Stimulated activated naive CD8-positive, alpha-beta T cell treated with anti-CD3 and anti-CD28 coated beads, Interleukin-15, amount 100 ng/mL, for 72 hours (primary cell): ENCODE data around the gene TMED5.

Source experiments
- ATAC-seq: fragments of 150-1000 bp; cut with Tn5 transposase; 2 replicates; pipeline ENCODE4 v1.10.0; 2021; ENCODE audit warnings: mild to moderate bottlenecking, moderate library complexity
- DNase-seq, 2 donors: peaks; one replicate each; pipeline ENCODE4 v3.0.0; 2021 to 2022
- H3K27ac Mint-ChIP-seq, 2 donors: one replicate each; pipeline ENCODE4 v1.8.0; 2022; ENCODE audit warnings: mild to moderate bottlenecking in 2 of 2, mixed read lengths in 2 of 2, moderate library complexity in 2 of 2
- H3K27me3 Mint-ChIP-seq: one replicate; pipeline ENCODE4 v1.8.0; 2022; ENCODE audit warnings: mixed read lengths
- H3K4me1 Mint-ChIP-seq: one replicate; pipeline ENCODE4 v1.8.0; 2022; ENCODE audit warnings: mild to moderate bottlenecking, mixed read lengths
- H3K4me3 Mint-ChIP-seq, 2 donors: one replicate each; pipeline ENCODE4 v1.8.0; 2022; ENCODE audit warnings: mild to moderate bottlenecking in 2 of 2, mixed read lengths in 2 of 2, moderate library complexity in 1 of 2
- H3K9me3 Mint-ChIP-seq, 2 donors: one replicate each; pipeline ENCODE4 v1.8.0; 2022; ENCODE audit warnings: mixed read lengths in 2 of 2

TMED5 gene

DNA sequence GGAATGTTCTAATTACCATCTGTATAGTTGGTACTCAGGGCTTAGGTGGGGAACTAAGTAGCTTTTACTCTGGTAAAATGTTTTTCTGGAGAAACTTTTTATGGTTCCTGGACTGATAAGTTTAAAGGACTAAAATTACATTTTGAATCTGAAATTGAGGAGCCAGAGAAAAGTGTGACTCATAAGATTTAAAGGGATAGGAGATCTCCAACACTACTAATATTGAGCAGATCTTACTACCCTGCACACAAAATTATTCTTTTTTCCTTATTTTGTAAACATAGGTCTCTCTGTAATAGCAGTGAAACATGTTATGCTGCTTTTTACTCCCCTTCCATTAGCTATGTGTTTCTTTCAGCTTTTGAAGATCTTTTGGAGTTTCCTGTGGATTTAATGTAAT, 68.7 kb downstream of the TMED5 start:
- ATAC-seq = no peak
- Mint-ChIP-seq H3K27ac (peak overlapping the region in 1 of 2 donors; percentile 48), H3K4me3 (no peak overlapping the region), H3K27me3 (no peaks in the 10 kb centered on the region), H3K4me1 (peaks cover 29% of the 10 kb centered on the region), H3K9me3 (peaks cover 7 to 22% of the 10 kb centered on the region in 2 donors)
- no peak for DNase-seq

DNA sequence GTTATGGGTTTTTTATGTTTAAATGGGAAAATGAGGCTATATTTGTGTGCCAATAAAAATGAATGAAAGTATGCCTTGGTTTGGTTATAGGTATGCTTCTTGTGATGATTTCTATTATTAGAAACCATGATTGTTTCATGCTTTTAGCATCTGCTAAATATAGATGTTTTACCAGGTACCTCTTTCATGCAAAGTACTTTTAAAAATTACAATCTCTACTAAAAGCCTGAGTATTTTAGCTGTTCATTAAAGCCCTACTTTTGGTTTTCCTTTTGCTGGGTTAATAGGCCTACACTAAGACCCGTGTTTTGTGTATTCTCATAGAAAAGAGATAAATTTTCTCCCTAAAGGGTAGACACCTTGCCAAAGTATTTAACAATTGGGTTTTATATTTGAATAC, 69.1 kb downstream of the TMED5 start:
- DNase-seq = no peak
- no peak for ATAC-seq
- H3K4me3 Mint-ChIP-seq = no peak overlapping the region
- H3K9me3 Mint-ChIP-seq = peaks cover 7 to 25% of the 10 kb centered on the region in 2 donors
- H3K27me3 Mint-ChIP-seq = no peaks in the 10 kb centered on the region
- peaks cover 29% of the 10 kb centered on the region for H3K4me1 Mint-ChIP-seq
- H3K27ac Mint-ChIP-seq = no peak overlapping the region

GRCh38 chr1:93109578-93109977, 70.6 kb downstream of the TMED5 start:
- H3K4me1 Mint-ChIP-seq = peaks cover 29% of the 10 kb centered on the region
- ATAC-seq = no peak

DNA sequence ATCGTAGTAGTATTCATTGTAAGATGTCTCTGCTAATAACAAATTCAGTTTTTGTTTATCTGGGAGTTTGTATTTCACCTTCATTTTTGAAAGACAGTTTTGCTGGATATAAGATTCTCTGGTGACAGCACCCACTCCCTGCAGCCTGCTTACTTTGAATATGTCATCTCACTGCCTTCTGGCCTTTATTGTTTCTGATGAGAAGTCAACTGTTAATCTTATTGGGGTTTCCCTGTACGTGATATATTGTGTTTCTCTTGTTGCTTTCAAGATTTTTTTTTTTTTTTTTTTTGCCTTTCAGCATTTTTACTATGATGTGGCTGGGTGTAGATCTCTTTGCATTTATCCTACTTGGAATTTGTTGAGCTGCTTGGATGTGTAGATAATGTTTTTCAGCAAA, 71.9 kb downstream of the TMED5 start:
- Mint-ChIP-seq H3K27me3 (no peaks in the 10 kb centered on the region), H3K4me1 (peaks cover 29% of the 10 kb centered on the region), H3K27ac (no peak overlapping the region), H3K9me3 (peaks cover 7 to 35% of the 10 kb centered on the region in 2 donors), H3K4me3 (no peak overlapping the region)
- DNase-seq (no peak), ATAC-seq (no peak)

More at GRCh38 chr1:93109578-93109977, 70.6 kb downstream of the TMED5 start:
- Mint-ChIP-seq H3K27me3 (no peaks in the 10 kb centered on the region), H3K9me3 (peaks cover 7 to 35% of the 10 kb centered on the region in 2 donors), H3K4me3 (no peak overlapping the region), H3K27ac (no peak overlapping the region)
- no peak for DNase-seq

DNA sequence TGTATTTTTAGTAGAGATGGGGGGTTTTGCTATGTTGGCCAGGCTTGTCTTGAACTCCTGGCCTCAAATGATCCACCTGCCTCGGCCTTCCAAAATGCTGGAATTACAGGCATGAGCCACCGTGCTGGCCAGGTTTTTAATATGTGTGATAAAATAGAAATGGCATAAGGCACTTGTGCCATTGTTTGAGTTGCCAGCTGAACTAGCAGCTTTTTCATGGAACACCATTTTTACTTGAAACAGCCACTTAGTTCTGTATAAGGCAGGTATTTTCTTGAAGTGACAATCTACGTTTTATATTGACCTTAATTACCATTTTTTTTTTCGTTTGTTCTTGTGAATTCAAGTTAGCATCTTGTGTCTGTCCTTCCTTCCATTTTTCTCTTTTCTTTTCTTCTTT, 72.8 kb downstream of the TMED5 start:
- ATAC-seq (no peak), DNase-seq (no peak)
- H3K27ac Mint-ChIP-seq = peak overlapping the region in 1 of 2 donors; percentile 31
- peaks cover 33% of the 10 kb centered on the region for H3K4me1 Mint-ChIP-seq
- peaks cover 7 to 35% of the 10 kb centered on the region in 2 donors for H3K9me3 Mint-ChIP-seq
- no peaks in the 10 kb centered on the region for H3K27me3 Mint-ChIP-seq
- no peak overlapping the region for H3K4me3 Mint-ChIP-seq

- Mint-ChIP-seq H3K9me3 (peaks cover 7 to 35% of the 10 kb centered on the region in 2 donors), H3K4me3 (no peak overlapping the region), H3K4me1 (peaks cover 35% of the 10 kb centered on the region), H3K27me3 (no peaks in the 10 kb centered on the region), H3K27ac (no peak overlapping the region)
- DNase-seq = no peak
- ATAC-seq = no peak
Measured at GRCh38 chr1:93106226-93106625, 74.0 kb downstream of the TMED5 start.

- DNase-seq (no peak), ATAC-seq (no peak)
- Mint-ChIP-seq H3K9me3 (peaks cover 0 to 18% of the 10 kb centered on the region in 2 donors), H3K27me3 (no peaks in the 10 kb centered on the region), H3K27ac (no peak overlapping the region), H3K4me3 (no peak overlapping the region), H3K4me1 (peaks cover 46% of the 10 kb centered on the region)
Measured at GRCh38 chr1:93102142-93102541, 78.1 kb downstream of the TMED5 start.
